IPS-20b (cell line): ENCODE data around the gene ST7.

Source experiments
- H3K27ac ChIP-seq: one replicate; pipeline ENCODE4 v1.5.1; 2013; ENCODE audit warnings: low read length
- H3K27me3 ChIP-seq: 2 replicates; pipeline ENCODE4 v1.6.1; 2013; ENCODE audit warnings: mild to moderate bottlenecking, low read length, inconsistent platforms; ENCODE audit not compliant: insufficient read depth
- H3K36me3 ChIP-seq: 2 replicates; pipeline ENCODE4 v1.6.1; 2013; ENCODE audit warnings: low read depth, mild to moderate bottlenecking, inconsistent platforms, low read length, moderate library complexity; ENCODE audit not compliant: insufficient read depth
- H3K4me1 ChIP-seq: 2 replicates; pipeline ENCODE4 v1.6.1; 2013; ENCODE audit warnings: mild to moderate bottlenecking, control low read depth, inconsistent platforms, low read length, moderate library complexity; ENCODE audit not compliant: insufficient read depth
- H3K4me3 ChIP-seq: 2 replicates; pipeline ENCODE4 v1.5.1; 2013; ENCODE audit warnings: mild to moderate bottlenecking, low read length, inconsistent platforms
- H3K9ac ChIP-seq: 2 replicates; pipeline ENCODE4 v1.6.1; 2013; ENCODE audit warnings: low read depth, mild to moderate bottlenecking, inconsistent platforms, low read length, moderate library complexity
- H3K9me3 ChIP-seq: 2 replicates; pipeline ENCODE4 v1.6.1; 2013; ENCODE audit warnings: mild to moderate bottlenecking, low read depth, low read length, inconsistent platforms; ENCODE audit not compliant: insufficient read depth

Gene ST7

GRCh38 chr7:117194445-117194844 is 241.1 kb downstream of the ST7 start:
- Histone ChIP-seq H3K4me1 (no peaks in the 10 kb centered on the region), H3K9ac (no peak overlapping the region), H3K36me3 (0 out of 2 replicates have a peak, but pooled peaks cover 6% of the 10 kb centered on the region), H3K9me3 (no peaks in the 10 kb centered on the region), H3K27ac (no peak overlapping the region), H3K27me3 (no peaks in the 10 kb centered on the region), H3K4me3 (no peak overlapping the region)

- Histone ChIP-seq H3K27me3 (no peaks in the 10 kb centered on the region), H3K4me1 (no peaks in the 10 kb centered on the region; the same call in 1 of the 2 replicates), H3K27ac (no peak overlapping the region), H3K9ac (no peak overlapping the region), H3K36me3 (0 out of 2 replicates have a peak, but pooled peaks cover 6% of the 10 kb centered on the region), H3K9me3 (no peaks in the 10 kb centered on the region), H3K4me3 (no peak overlapping the region)
Measured at GRCh38 chr7:117195361-117196029, 242.2 kb downstream of the ST7 start.

- H3K4me3 ChIP-seq: no peak overlapping the region
- no peaks in the 10 kb centered on the region for H3K9me3 ChIP-seq
- no peak overlapping the region for H3K27ac ChIP-seq
- no peaks in the 10 kb centered on the region for H3K27me3 ChIP-seq
- H3K9ac ChIP-seq: no peak overlapping the region
- no peaks in the 10 kb centered on the region; the same call in 1 of the 2 replicates for H3K4me1 ChIP-seq
- H3K36me3 ChIP-seq: no peaks in the 10 kb centered on the region
Measured at GRCh38 chr7:117200132-117200531, 246.8 kb downstream of the ST7 start.

- Histone ChIP-seq H3K4me1 (no peaks in the 10 kb centered on the region; the same call in 1 of the 2 replicates), H3K36me3 (no peaks in the 10 kb centered on the region), H3K27ac (no peak overlapping the region), H3K27me3 (no peaks in the 10 kb centered on the region), H3K4me3 (no peak overlapping the region), H3K9ac (no peak overlapping the region), H3K9me3 (no peaks in the 10 kb centered on the region)
Measured at GRCh38 chr7:117200786-117201458, 247.6 kb downstream of the ST7 start.

GRCh38 chr7:117202511-117202910 is 249.2 kb downstream of the ST7 start:
- H3K27ac ChIP-seq: no peak overlapping the region
- H3K4me1 ChIP-seq: no peaks in the 10 kb centered on the region; the same call in 1 of the 2 replicates
- no peaks in the 10 kb centered on the region for H3K36me3 ChIP-seq
- no peaks in the 10 kb centered on the region for H3K9me3 ChIP-seq
- H3K9ac ChIP-seq: no peak overlapping the region
- H3K27me3 ChIP-seq: no peaks in the 10 kb centered on the region
- H3K4me3 ChIP-seq: no peak overlapping the region

- no peak overlapping the region for H3K27ac ChIP-seq
- H3K9ac ChIP-seq: no peak overlapping the region
- no peaks in the 10 kb centered on the region for H3K9me3 ChIP-seq
- no peaks in the 10 kb centered on the region; the same call in 1 of the 2 replicates for H3K4me1 ChIP-seq
- no peaks in the 10 kb centered on the region for H3K27me3 ChIP-seq
- no peak overlapping the region for H3K4me3 ChIP-seq
- no peaks in the 10 kb centered on the region for H3K36me3 ChIP-seq
Measured at GRCh38 chr7:117203205-117203604, 249.9 kb downstream of the ST7 start.

GRCh38 chr7:117205873-117206272 is 252.6 kb downstream of the ST7 start:
- H3K9me3 ChIP-seq: no peaks in the 10 kb centered on the region
- no peak overlapping the region for H3K4me3 ChIP-seq
- no peaks in the 10 kb centered on the region for H3K27me3 ChIP-seq
- no peaks in the 10 kb centered on the region for H3K36me3 ChIP-seq
- no peak overlapping the region for H3K27ac ChIP-seq
- no peaks in the 10 kb centered on the region; the same call in 1 of the 2 replicates for H3K4me1 ChIP-seq
- H3K9ac ChIP-seq: no peak overlapping the region

- H3K36me3 ChIP-seq: no peaks in the 10 kb centered on the region
- H3K27me3 ChIP-seq: no peaks in the 10 kb centered on the region
- H3K9ac ChIP-seq: no peak overlapping the region
- no peak overlapping the region for H3K4me3 ChIP-seq
- H3K27ac ChIP-seq: no peak overlapping the region
- H3K4me1 ChIP-seq: no peaks in the 10 kb centered on the region
- no peaks in the 10 kb centered on the region for H3K9me3 ChIP-seq
Measured at GRCh38 chr7:117208257-117208656, 255.0 kb downstream of the ST7 start.

- Histone ChIP-seq H3K4me3 (no peak overlapping the region), H3K9me3 (no peaks in the 10 kb centered on the region), H3K36me3 (no peaks in the 10 kb centered on the region), H3K9ac (no peak overlapping the region), H3K27ac (no peak overlapping the region), H3K27me3 (no peaks in the 10 kb centered on the region), H3K4me1 (no peaks in the 10 kb centered on the region)
Measured at GRCh38 chr7:117210397-117210796, 257.1 kb downstream of the ST7 start.

GRCh38 chr7:117210908-117211307 is 257.6 kb downstream of the ST7 start:
- no peaks in the 10 kb centered on the region for H3K4me1 ChIP-seq
- no peak overlapping the region for H3K9ac ChIP-seq
- no peaks in the 10 kb centered on the region for H3K9me3 ChIP-seq
- H3K36me3 ChIP-seq: no peaks in the 10 kb centered on the region
- H3K4me3 ChIP-seq: no peak overlapping the region
- no peaks in the 10 kb centered on the region for H3K27me3 ChIP-seq
- H3K27ac ChIP-seq: no peak overlapping the region

- H3K4me1 ChIP-seq: no peaks in the 10 kb centered on the region
- H3K36me3 ChIP-seq: no peaks in the 10 kb centered on the region
- H3K9me3 ChIP-seq: no peaks in the 10 kb centered on the region
- no peaks in the 10 kb centered on the region for H3K27me3 ChIP-seq
- no peak overlapping the region for H3K4me3 ChIP-seq
- no peak overlapping the region for H3K9ac ChIP-seq
- no peak overlapping the region for H3K27ac ChIP-seq
Measured at GRCh38 chr7:117211614-117212013, 258.3 kb downstream of the ST7 start.
